ENCODE results near the gene RPS6KA2. TPM values are rescaled to one million over a fixed set of nuclear protein-coding genes. Genes with fewer than 3 reads are reported as not detected.

RPS6KA2 gene
- total and polyA plus RNA-seq, 8 donors, result 7.9 to 95.4 (median 22.9) TPM

GRCh38 chr6:166580076-166581050, 46.7 kb downstream of the RPS6KA2 start:
- no peak for TF ChIP-seq CTCF (IDR thresholded peaks at IDR 0.05)
- Histone ChIP-seq H3K27ac (no peak overlapping the region), H3K27me3 (no peaks in the 10 kb centered on the region), H3K4me1 (no peaks in the 10 kb centered on the region), H3K4me3 (no peak overlapping the region), H3K9me3 (no peaks in the 10 kb centered on the region), H3K36me3 (no peaks in the 10 kb centered on the region)
- FAIRE-seq (no peak), ATAC-seq (no peak), DNase-seq (no peak)
- intact Hi-C loops (cut with DNase I), result no loop called here
- WGBS, 2 donors, result 91 to 95% methylated on average over 17 of the region's 17 CpGs

- Histone ChIP-seq H3K27ac (no peak overlapping the region), H3K4me3 (no peak overlapping the region), H3K9me3 (no peaks in the 10 kb centered on the region), H3K27me3 (no peaks in the 10 kb centered on the region), H3K36me3 (no peaks in the 10 kb centered on the region), H3K4me1 (no peaks in the 10 kb centered on the region)
- no peak for TF ChIP-seq CTCF (IDR thresholded peaks at IDR 0.05)
- intact Hi-C loops (cut with DNase I), result no loop called here
- no peak for FAIRE-seq
- no peak for ATAC-seq
- WGBS, 2 donors, result 83 to 86% methylated on average over 9 of the region's 9 CpGs
- DNase-seq, result no peak
Observed at GRCh38 chr6:166579237-166579850, 47.7 kb downstream of the RPS6KA2 start.

- WGBS, 2 donors, result 93 to 97% methylated on average over 15 of the region's 15 CpGs
- H3K4me3 ChIP-seq, result no peak overlapping the region
- DNase-seq (no peak), ATAC-seq (no peak), FAIRE-seq (no peak)
- no peak overlapping the region for H3K27ac ChIP-seq
- intact Hi-C loops (cut with DNase I), result no loop called here
- no peaks in the 10 kb centered on the region for H3K4me1 ChIP-seq
- no peaks in the 10 kb centered on the region for H3K36me3 ChIP-seq
- H3K27me3 ChIP-seq, result no peaks in the 10 kb centered on the region
- no peak for TF ChIP-seq CTCF (IDR thresholded peaks at IDR 0.05)
- no peaks in the 10 kb centered on the region for H3K9me3 ChIP-seq
Observed at GRCh38 chr6:166578536-166579236, 48.4 kb downstream of the RPS6KA2 start.

GRCh38 chr6:166575205-166575604, 51.8 kb downstream of the RPS6KA2 start:
- no peak for ATAC-seq
- TF ChIP-seq CTCF (IDR thresholded peaks at IDR 0.05), result no peak
- no peak for FAIRE-seq
- H3K4me1 ChIP-seq, result no peaks in the 10 kb centered on the region
- no peak overlapping the region for H3K27ac ChIP-seq
- intact Hi-C loops (cut with DNase I), result no loop called here
- H3K4me3 ChIP-seq, result no peak overlapping the region
- 88 to 91% methylated on average over 11 of the region's 11 CpGs for WGBS, 2 donors
- H3K36me3 ChIP-seq, result no peaks in the 10 kb centered on the region
- DNase-seq, result no peak
- no peaks in the 10 kb centered on the region for H3K27me3 ChIP-seq
- no peaks in the 10 kb centered on the region for H3K9me3 ChIP-seq
